GM18951 (cell line): ENCODE results near the gene RPL31.

ENCODE experiments used
- POLR2A ChIP-seq: IDR thresholded peaks from 4 replicates; pipeline ENCODE4 v1.6.1; 2011; ENCODE audit warnings: mild to moderate bottlenecking; ENCODE audit not compliant: insufficient read length, insufficient read depth; ENCODE audit errors: extremely low read depth
- in situ Hi-C: fragments of 300-500 bp; cut with MboI; formaldehyde crosslinking; loops from one replicate; pipeline ENCODE4 v1.12.0; 2022; ENCODE audit warnings: low sequenced_read_pairs, mixed read lengths, inconsistent platforms; ENCODE audit not compliant: unreplicated experiment

Gene RPL31

DNA sequence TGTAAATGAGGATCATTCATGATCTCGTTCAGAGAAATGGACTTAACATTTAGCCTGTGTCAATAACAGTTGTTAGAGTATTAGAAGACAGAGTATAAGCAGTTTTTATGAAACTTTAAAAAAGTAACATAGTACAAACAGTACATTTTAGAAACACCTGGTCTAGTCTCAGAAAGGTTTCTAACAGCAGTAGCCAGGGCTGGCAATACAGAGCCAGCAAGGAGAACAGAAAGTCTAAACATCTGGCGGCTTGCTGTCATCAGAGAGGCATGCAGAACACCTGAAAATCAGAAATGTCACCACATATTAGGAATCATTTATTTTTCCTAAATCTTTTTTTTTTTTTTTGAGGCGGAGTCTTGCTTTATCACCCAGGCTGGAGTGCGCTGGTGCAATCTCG lies 50.1 kb downstream of the RPL31 start:
- no peak for TF ChIP-seq POLR2A

DNA sequence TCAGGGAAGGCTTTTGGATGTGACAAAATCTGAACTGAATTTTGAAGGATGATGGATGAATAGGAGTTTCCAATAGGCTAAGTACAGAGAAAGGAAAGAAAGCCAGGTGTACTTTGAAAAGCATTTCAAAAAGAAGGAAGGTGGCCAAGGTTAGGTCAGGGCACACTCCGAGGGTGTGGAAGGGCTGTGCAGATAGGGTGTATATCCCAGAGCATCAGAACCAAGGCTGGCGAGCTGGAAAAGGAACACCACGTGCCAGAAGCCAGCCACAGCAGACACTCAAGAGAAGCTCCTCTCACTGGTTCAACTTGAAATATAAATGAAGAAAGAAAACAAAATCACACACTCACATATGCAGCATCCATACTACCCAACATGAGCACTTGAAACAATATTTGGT lies 51.0 kb downstream of the RPL31 start:
- in situ Hi-C loops, result no loop called here
- no peak for TF ChIP-seq POLR2A

More for the DNA sequence above, 50.1 kb downstream of the RPL31 start:
- in situ Hi-C loops, result no loop called here
